OCI-LY7 (cell line): ENCODE data around the gene HUS1. TPM values are rescaled to one million over a fixed set of nuclear protein-coding genes. Genes with fewer than 3 reads are reported as not detected.

Experiments
- BruUV-seq: library from RNA; stranded (reverse); fragments of 400-500 nt; replicated peaks from 2 replicates; lab custom pipeline; 2021; lab: Mats Ljungman, UMichigan
- CTCF ChIA-PET: fragments of 300-600 bp; sonication (Branson Sonifier 250); formaldehyde crosslinking; loops from one replicate; lab custom pipeline; 2022; ENCODE audit warnings: antibody characterized with exemption; ENCODE audit not compliant: unreplicated experiment; lab: Charles Lee
- POLR2A ChIA-PET: fragments of 300-600 bp; sonication (Branson Sonifier 250); formaldehyde crosslinking; loops from one replicate; lab custom pipeline; 2022; ENCODE audit warnings: antibody characterized with exemption; lab: Charles Lee
- DNase-seq: peaks from one replicate; pipeline ENCODE4 v3.0.0-alpha.2; 2015; ENCODE audit warnings: low spot score
- H2AFZ ChIP-seq: fragments of 200-600 bp; sonication (generic), shearing (Covaris generic); 2 replicates; pipeline ENCODE4 v1.6.1; 2014; ENCODE audit warnings: mild to moderate bottlenecking, antibody characterized with exemption, low read length, moderate library complexity
- H3K27ac ChIP-seq: fragments of 200-600 bp; sonication (generic); 2 replicates; pipeline ENCODE4 v1.5.1; 2014; ENCODE audit warnings: mixed run types, low read depth, mild to moderate bottlenecking, moderate library complexity, low read length, inconsistent platforms; ENCODE audit not compliant: poor library complexity, severe bottlenecking
- H3K36me3 ChIP-seq: fragments of 200-600 bp; sonication (generic); 2 replicates; pipeline ENCODE4 v1.6.1; 2014; ENCODE audit warnings: mild to moderate bottlenecking, antibody characterized with exemption, low read length, moderate library complexity, mixed read lengths; ENCODE audit not compliant: insufficient read depth
- H3K4me1 ChIP-seq: fragments of 200-600 bp; sonication (generic); 2 replicates; pipeline ENCODE4 v1.5.1; 2014; ENCODE audit warnings: mild to moderate bottlenecking, low read length; ENCODE audit not compliant: insufficient read depth, poor library complexity, severe bottlenecking
- H3K4me2 ChIP-seq: fragments of 200-600 bp; sonication (generic); 2 replicates; pipeline ENCODE4 v1.6.1; 2014; ENCODE audit warnings: mild to moderate bottlenecking, low read length
- H3K4me3 ChIP-seq: fragments of 200-600 bp; sonication (generic); 2 replicates; pipeline ENCODE4 v1.5.1; 2014; ENCODE audit warnings: mild to moderate bottlenecking, low read depth, low read length; ENCODE audit not compliant: poor library complexity, severe bottlenecking
- H3K79me2 ChIP-seq: fragments of 200-600 bp; sonication (generic); 2 replicates; pipeline ENCODE4 v1.6.1; 2016; ENCODE audit warnings: low read depth, mild to moderate bottlenecking, low read length, moderate library complexity, mixed read lengths; ENCODE audit not compliant: insufficient read depth
- H3K9me2 ChIP-seq: fragments of 200-600 bp; sonication (generic); 2 replicates; pipeline ENCODE4 v1.6.1; 2016; ENCODE audit warnings: mild to moderate bottlenecking, low read length, mixed read lengths; ENCODE audit not compliant: insufficient read depth
- H3K9me3 ChIP-seq: fragments of 200-600 bp; sonication (generic); 2 replicates; pipeline ENCODE4 v1.6.1; 2014; ENCODE audit warnings: mild to moderate bottlenecking, mixed run types, low read length, mixed read lengths
- H4K20me1 ChIP-seq: fragments of 200-600 bp; sonication (generic); 2 replicates; pipeline ENCODE4 v1.6.1; 2014; ENCODE audit warnings: mild to moderate bottlenecking, antibody characterized with exemption, low read length, moderate library complexity, mixed read lengths; ENCODE audit not compliant: insufficient read depth
- EZH2phosphoT487 ChIP-seq: fragments of 200-600 bp; sonication (generic); IDR thresholded peaks from 2 replicates; pipeline ENCODE4 v1.6.1; 2018; ENCODE audit warnings: low read depth, borderline replicate concordance, mild to moderate bottlenecking, mixed run types, antibody characterized with exemption, low read length, moderate library complexity, mixed read lengths
- intact Hi-C: fragments of 100-400 bp; cut with micrococcal nuclease; formaldehyde crosslinking; loops from one replicate; pipeline ENCODE4 v1.10.0; 2022; ENCODE audit not compliant: unreplicated experiment
- total RNA-seq, 2 experiments: library from RNA; depleted of rRNA in 1 of 2; stranded (reverse); fragments of >200 nt in 1 of 2; shearing (Covaris generic) in 1 of 2; gene quantifications; 2 replicates each; pipeline ENCODE4 v1.2.3, GENCODE V29; 2014 to 2022
- TF ChIP-seq, protein P1 (sequence below): fragments of 200-600 bp; sonication (generic); conservative IDR thresholded peaks from 2 replicates; pipeline ENCODE4 v1.5.1; 2014; ENCODE audit warnings: mild to moderate bottlenecking, antibody characterized with exemption, low read length, moderate library complexity, mixed read lengths

The HUS1 gene
- total RNA-seq, 2 experiments from 2014 or later = 28.2 to 44.5 TPM

DNA sequence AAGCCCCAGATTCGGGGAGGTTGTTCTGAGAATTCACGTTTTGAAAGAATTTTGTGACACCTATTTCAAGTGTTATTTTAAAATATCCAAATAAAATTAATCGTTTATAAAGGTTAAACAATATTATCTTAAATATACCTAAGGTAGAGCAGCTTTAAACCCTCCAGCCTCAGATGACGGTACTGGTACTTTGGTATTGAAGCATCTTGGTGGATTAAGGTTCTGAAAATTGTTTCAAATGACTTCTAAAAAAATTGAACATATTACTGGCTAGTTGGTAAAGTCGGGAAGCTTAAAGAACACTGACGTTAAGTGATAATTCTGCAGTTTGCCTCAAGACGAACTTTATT is 392 bp upstream of the HUS1 start:
- peak overlapping the region; percentile 85 for H3K4me3 ChIP-seq
- no peak for DNase-seq
- BruUV-seq = TSS peak; percentile 98
- H3K9me3 ChIP-seq = no peaks in the 10 kb centered on the region
- peaks cover 22% of the 10 kb centered on the region for H3K79me2 ChIP-seq
- no peaks in the 10 kb centered on the region for H4K20me1 ChIP-seq
- no peaks in the 10 kb centered on the region for H3K9me2 ChIP-seq
- intact Hi-C loops = loop anchor here (2.0 kb wide), 2 partner anchors 13 to 41 kb away; no protein-coding TSS in a partner anchor
- peak overlapping the region; percentile 63 for H2AFZ ChIP-seq
- no peak for TF ChIP-seq EZH2phosphoT487
- ChIA-PET CTCF (interaction anchor here (0.5 kb wide), 1 partner anchor 1035 kb away, joined by 3 read pairs; no protein-coding TSS in a partner anchor), POLR2A (interaction anchor here (0.8 to 1.1 kb wide), 3 partner anchors 13 to 41 kb away, joined by 3 to 8 read pairs (median 3); no protein-coding TSS in a partner anchor)
- peak overlapping the region; percentile 84 for H3K27ac ChIP-seq
- H3K4me2 ChIP-seq = peak overlapping the region; percentile 56
- peaks cover 36% of the 10 kb centered on the region for H3K36me3 ChIP-seq
- H3K4me1 ChIP-seq = peaks cover 20% of the 10 kb centered on the region

DNA sequence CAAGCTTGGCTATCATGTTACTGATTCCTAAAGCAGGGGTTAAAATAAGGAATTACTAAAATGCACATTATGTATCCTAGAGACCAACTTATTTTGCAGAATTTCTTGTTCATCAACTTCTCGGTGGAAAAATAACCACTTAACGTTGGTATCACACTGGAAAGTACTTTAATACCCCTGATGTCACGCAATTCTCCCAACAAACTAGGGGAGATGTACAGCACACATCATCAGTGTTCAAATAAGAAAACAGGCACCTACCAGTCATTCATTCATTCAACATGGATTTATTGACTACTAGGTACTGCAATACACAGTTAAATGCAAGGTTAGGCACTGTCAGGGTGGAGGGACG is 648 bp downstream of the HUS1 start:
- no TSS peak for BruUV-seq
- peaks cover 20% of the 10 kb centered on the region for H3K4me1 ChIP-seq
- H3K36me3 ChIP-seq = peaks cover 46% of the 10 kb centered on the region
- H3K4me3 ChIP-seq = peak overlapping the region; percentile 85
- peak overlapping the region; percentile 84 for H3K27ac ChIP-seq
- CTCF ChIA-PET = interaction anchor here (0.8 kb wide), 1 partner anchor 33 kb away, joined by 3 read pairs; no protein-coding TSS in a partner anchor
- H4K20me1 ChIP-seq = no peaks in the 10 kb centered on the region
- H3K9me2 ChIP-seq = no peaks in the 10 kb centered on the region
- peaks cover 22% of the 10 kb centered on the region for H3K79me2 ChIP-seq
- intact Hi-C loops = loop anchor here (2.0 kb wide), 2 partner anchors 14 to 40 kb away; no protein-coding TSS in a partner anchor
- no peaks in the 10 kb centered on the region for H3K9me3 ChIP-seq
- POLR2A ChIA-PET = interaction anchor here (0.6 to 2.1 kb wide), 6 partner anchors 10 to 544 kb away, joined by 3 to 8 read pairs (median 4); no protein-coding TSS in a partner anchor
- TF ChIP-seq EZH2phosphoT487 = no peak
- TF ChIP-seq, protein P1, sequence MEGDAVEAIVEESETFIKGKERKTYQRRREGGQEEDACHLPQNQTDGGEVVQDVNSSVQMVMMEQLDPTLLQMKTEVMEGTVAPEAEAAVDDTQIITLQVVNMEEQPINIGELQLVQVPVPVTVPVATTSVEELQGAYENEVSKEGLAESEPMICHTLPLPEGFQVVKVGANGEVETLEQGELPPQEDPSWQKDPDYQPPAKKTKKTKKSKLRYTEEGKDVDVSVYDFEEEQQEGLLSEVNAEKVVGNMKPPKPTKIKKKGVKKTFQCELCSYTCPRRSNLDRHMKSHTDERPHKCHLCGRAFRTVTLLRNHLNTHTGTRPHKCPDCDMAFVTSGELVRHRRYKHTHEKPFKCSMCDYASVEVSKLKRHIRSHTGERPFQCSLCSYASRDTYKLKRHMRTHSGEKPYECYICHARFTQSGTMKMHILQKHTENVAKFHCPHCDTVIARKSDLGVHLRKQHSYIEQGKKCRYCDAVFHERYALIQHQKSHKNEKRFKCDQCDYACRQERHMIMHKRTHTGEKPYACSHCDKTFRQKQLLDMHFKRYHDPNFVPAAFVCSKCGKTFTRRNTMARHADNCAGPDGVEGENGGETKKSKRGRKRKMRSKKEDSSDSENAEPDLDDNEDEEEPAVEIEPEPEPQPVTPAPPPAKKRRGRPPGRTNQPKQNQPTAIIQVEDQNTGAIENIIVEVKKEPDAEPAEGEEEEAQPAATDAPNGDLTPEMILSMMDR = no peak
- DNase-seq = no peak
- peak overlapping the region; percentile 95 for H3K4me2 ChIP-seq
- peak overlapping the region; percentile 74 for H2AFZ ChIP-seq

DNA sequence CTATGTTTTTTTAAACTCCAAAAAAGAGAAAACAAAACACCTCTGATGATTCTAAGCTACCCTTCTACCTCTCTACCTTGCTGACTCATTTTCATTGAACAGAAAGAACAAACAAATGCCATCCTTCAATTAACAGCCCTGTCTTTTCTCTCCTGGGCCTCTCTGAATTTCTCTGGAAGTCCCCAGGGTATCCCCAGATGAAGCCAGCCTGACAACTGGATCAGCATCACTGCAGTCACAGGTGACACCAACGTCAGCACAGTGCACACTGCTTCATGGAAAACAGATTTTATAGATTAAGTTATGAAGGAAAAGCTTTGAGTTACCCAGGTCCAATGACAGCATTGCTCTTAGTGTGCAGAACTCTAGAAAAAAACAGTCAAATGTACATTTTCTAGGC is 5.7 kb downstream of the HUS1 start:
- TF ChIP-seq, protein P1 = no peak
- TF ChIP-seq EZH2phosphoT487 = no peak
- BruUV-seq = no TSS peak
- ChIA-PET CTCF (interaction anchor here (1.2 kb wide), 1 partner anchor 707 kb away, joined by 3 read pairs; no protein-coding TSS in a partner anchor), POLR2A (no interaction called here)
- Histone ChIP-seq H3K4me1 (peaks cover 13% of the 10 kb centered on the region), H2AFZ (no peak overlapping the region), H3K27ac (no peak overlapping the region), H3K9me3 (no peaks in the 10 kb centered on the region), H3K36me3 (peaks cover 91% of the 10 kb centered on the region), H3K79me2 (peaks cover 20% of the 10 kb centered on the region), H3K9me2 (no peaks in the 10 kb centered on the region), H3K4me2 (no peak overlapping the region), H4K20me1 (no peaks in the 10 kb centered on the region), H3K4me3 (no peak overlapping the region)
- DNase-seq = no peak
- intact Hi-C loops = no loop called here
